Fibroblast of skin of left biceps (primary cell): ENCODE measurements around the gene SCN4A.
A peak's percentile ranks its signal among the peaks of the same experiment; 100 is the strongest.
"Not testable (repeated sequence)": the region's sequence is repeated elsewhere in the genome, so short reads cannot be mapped to it uniquely, and the experiment has no call there.

ENCODE experiments used
- DNase-seq, 2 experiments: peaks; one replicate each; pipeline ENCODE4 v3.0.0-alpha.2; 2013; ENCODE audit warnings: low read depth in 2 of 2

SCN4A gene

DNA sequence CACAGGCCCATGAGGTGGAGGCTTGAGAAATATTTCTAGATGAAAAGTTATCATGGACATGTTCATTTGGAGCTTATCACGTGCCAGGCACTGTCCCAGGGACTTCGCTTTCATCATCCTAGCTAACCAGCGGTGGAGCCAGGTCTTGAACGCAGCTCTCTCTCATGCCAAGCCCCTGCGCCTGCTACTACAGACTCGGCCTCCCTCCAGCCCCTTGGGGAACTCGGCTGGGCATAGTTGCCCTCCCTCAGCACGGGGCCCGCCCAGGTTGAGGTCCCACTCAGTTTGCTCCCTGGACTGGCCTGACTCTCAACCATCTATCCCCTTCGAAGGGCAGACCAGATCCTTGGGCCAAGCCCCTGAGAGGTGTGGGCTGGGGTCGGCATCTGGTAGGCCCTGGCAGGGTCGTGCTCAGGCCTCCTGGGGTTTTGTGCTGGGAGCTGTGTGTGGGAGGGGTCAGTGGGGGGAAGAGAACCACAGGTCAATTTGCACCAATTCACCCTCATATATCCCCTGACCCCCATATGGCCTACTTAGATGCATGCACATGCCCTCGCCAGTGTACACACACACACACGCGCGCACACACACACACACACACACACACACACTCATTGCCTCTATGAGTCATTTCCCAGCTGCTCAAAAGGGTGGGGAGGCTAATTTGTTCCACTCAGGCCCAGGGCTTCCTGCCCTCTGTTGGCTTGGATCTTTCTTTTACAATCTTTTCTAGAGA, 12.1 kb upstream of the SCN4A start:
- peak; percentile 57 to 60 for DNase-seq

DNA sequence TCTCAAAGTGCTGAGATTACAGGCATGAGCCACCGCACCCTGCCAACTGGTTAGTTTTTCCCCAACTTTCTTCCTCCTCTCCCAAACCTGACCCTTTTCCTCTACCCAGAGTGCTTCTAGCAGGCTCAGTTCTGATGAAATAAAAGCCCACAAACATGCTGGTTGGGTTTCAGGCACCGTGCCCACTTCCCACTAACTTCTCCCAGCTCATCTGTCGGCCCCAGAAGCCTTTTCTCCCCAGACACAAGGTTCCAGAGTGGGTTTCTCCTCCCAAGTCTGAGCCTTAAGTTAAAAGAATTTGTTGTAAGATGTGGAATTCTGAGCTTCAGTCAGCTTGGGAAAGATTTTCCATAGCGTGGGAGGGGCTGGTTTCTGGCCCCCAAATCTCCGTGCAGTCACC, 11.5 kb upstream of the SCN4A start:
- peak in 1 of 2 experiments; percentile 22 for DNase-seq

DNA sequence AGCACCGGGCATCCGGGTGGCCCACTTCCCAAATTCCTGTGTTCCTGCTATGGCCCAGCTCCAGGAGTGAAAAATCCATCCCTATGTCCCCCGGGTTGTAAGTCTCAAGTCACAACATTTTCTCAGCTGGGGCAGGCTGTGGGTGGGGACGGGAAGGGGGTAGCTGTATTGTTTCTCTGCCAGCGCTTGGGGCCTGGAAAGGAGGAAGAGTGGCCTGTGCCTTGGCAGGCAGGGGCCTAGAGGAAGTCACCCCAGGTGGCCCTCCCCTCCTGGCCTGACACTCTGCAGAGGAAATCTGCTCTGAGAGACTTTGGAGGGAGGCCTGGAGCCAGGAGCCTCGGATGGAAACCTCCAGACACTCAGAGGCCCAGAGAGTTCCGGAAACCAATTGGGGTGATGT, 10.6 kb upstream of the SCN4A start:
- DNase-seq, result no peak

DNA sequence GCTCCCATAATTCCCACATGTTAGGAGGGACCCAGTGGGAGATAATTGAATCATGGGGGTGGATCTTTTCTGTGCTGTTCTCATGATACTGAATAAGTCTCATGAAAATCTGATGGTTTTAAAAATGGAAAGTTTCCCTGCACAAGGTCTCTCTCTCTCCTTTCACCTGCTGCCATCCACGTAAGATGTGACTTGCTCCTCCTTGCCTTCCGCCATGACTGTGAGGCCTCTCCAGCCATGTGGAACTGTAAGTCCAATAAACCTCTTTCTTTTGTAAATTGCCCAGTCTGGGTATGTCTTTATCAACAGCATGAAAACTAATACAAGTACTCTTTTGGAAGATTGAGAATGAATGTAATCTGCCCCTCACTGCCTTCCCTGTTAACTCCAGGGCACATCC, 9.9 kb upstream of the SCN4A start:
- DNase-seq, result not testable (repeated sequence)

- no peak for DNase-seq
Measured at GRCh38 chr17:63978272-63979200, 5.8 kb upstream of the SCN4A start.

- no peak for DNase-seq
Measured at GRCh38 chr17:63976702-63977101, 4.0 kb upstream of the SCN4A start.

GRCh38 chr17:63975541-63976092, 2.9 kb upstream of the SCN4A start:
- DNase-seq, result no peak

DNA sequence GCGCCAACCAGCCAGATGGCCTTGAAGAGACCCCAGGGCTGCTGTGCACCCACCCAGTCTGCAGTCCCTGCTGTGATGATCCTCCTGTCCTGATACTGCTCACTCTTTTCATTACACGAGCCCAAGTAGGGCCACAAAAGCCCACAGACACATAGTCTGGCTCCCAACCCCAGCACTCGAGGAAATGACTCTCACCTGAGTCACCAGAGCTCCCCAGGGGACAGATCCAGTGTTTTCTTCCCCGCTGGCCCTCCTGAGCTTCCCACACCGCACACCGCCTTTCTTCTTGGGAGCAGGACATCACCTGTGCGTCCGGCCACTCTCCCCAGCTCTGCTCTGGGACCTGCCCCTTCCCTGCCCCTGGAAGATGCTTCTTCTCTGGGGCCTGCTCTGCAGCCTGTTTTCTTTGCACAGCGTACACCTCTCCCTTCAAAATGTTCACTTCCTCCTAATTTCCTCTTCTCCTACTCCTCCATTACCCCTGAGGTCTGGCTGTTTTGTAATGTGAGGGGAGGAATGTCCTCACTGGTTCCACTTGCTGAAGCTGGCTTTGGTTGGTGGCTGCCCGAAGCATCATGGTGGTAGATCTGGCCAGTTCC, 2.0 kb upstream of the SCN4A start:
- DNase-seq, result no peak

GRCh38 chr17:63973930-63974593, 1.3 kb upstream of the SCN4A start:
- no peak for DNase-seq

GRCh38 chr17:63973247-63973646, 529 bp upstream of the SCN4A start:
- no peak for DNase-seq

DNA sequence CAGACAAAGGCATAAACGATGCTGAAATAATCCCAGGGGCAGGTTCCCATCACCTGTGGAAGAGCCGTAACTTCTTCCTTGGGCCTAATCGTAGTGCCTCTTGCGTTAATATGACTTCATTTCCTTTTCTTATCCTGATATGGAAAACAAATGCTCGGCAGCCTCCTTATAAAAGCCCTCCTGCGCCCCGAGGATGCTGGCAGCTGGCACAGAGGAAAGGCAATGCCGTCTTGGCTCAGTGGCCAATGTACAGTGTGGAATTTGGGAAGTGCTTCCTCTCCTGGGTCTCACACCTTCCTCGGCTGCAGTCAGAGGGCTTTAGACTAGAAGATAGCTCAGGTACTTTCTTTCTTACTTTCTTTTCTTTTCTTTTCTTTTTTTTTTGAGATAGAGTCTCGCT, 3.4 kb downstream of the SCN4A start:
- DNase-seq, result no peak

GRCh38 chr17:63967953-63968352, 4.8 kb downstream of the SCN4A start:
- no peak for DNase-seq

GRCh38 chr17:63966646-63967264, 6.0 kb downstream of the SCN4A start:
- no peak for DNase-seq

DNA sequence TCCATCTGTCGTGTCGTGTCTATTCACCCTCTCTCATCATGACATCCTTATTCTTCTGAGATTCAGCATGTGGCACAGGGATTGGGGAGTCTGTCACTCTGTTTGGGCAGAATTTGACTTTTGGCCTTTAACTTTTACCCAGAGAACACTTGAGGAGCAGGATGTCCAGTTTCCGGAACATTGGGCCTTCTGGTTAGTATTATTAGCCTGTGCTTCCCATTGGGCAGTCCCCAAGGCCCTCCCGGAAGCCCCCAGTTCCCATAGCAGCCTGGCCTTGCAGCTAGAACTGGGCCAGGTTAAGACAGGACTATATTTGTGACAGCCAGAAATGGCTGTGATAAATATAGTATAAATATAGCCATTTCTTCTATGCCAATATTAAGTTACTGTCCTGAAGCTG, 9.6 kb downstream of the SCN4A start:
- no peak for DNase-seq

DNA sequence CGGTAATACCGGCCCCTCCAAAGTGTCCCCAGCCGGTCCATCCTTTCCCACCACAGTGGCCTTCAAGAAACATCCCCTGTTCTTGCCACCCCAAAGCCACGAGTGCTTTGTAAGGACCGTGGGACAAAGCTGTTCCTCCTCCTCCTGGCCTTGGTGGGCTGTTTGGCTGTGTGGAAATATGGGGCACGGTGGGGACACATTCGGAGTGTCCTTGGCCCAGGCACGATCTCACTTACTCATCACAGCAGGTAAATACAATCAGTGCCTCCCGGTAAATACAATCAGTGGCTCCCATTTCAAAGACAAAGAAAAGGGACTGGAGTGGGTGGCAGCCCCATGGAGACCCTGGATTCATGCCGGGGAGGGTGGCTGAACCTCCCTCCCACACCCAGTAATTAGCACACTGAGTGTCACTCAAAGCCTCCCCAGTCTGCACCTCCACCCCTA, 10.4 kb downstream of the SCN4A start:
- no peak for DNase-seq

DNA sequence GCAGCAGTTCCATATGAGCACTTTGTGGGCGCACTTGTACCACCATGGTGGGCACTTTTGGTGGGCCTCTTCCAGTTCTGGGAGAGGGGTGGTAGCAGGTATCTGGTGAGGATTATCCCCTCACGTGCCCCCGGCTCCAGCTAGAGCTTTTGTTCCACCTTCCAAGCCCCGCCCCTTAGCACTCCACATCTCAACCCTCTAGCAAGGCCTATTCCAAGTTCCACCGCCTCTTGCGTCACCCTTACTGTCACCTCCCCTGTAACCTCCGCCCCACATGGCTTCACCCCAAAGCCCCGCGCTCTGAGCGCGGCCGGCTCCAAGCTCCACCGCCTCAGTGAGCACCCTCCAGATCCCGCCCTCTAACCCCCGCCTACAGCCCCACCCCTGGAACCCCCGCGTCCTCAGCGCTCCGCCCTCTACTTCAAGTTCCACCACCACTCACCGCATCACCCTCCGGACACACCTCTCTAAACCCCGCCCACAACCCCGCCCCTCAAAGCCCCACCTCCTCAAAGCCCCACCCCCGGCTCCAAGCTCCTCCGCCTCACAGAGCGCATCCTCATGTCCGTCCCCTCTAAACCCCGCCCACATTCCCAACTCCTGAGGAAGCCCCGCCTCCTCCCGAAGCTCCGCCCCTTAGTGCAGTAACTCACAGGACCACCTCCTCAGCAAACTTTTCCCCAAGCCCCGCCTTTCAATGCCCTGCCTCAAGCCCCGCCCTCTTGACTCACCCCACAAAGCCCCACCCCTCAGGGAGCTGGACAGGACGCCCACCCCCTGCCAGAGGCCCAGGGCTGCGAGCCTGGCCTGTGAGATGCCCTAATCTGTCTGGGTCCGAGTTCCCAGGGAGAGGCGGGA, 11.1 kb downstream of the SCN4A start:
- DNase-seq, result peak in 1 of 2 experiments; percentile 17

- no peak for DNase-seq
Measured at GRCh38 chr17:63960430-63960829, 12.3 kb downstream of the SCN4A start.

DNA sequence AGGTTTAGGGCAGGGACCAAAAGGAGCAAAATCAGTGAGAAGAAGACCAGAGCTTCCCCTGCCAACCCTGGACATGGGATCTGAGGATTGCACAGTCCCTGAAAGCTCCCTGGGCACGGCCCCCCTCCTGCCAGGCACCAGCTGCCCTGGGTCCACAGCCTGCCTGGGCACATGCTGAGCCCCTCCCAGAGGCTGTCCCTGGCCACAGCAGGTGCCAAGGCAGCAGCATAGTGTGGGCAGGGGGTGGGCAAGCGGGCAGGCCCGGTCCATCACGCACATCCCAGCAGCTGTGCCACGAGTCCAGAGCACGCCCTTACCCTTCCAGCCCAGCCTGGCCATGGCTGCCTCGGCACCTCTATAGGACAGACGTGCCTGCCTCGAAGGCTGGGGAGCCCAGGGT, 12.7 kb downstream of the SCN4A start:
- DNase-seq, result no peak

- DNase-seq, result no peak
Measured at GRCh38 chr17:63956296-63956920, 16.3 kb downstream of the SCN4A start.

DNA sequence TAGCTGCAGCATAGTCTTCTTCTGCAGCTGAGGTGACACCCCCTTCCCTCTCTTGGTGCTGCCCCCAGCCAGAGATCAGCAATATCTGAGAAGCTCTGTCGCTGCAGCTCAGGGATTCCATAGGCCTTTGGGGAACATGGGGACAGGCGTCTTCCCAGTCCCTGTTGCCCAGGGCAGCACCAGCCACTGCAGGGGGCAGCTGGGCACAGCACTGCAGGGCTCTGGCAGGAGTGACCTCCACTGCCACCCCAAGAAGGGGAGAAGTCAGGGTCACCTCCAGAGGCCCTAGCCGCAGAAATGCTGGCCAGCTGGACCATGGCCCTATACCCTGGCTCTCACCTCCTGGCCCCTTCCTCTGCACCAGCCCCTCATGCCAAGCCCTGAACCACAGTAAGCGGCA, 16.9 kb downstream of the SCN4A start:
- DNase-seq, result no peak
